NCI-H345 treated with DMSO at 0.1 percent for 48 hours (cell line): ENCODE results near the gene TAF4.

Source experiments
- DNase-seq: peaks from one replicate; lab custom pipeline; 2025; ENCODE audit not compliant: unreplicated experiment; lab: John Stamatoyannopoulos, UW

TAF4 gene

DNA sequence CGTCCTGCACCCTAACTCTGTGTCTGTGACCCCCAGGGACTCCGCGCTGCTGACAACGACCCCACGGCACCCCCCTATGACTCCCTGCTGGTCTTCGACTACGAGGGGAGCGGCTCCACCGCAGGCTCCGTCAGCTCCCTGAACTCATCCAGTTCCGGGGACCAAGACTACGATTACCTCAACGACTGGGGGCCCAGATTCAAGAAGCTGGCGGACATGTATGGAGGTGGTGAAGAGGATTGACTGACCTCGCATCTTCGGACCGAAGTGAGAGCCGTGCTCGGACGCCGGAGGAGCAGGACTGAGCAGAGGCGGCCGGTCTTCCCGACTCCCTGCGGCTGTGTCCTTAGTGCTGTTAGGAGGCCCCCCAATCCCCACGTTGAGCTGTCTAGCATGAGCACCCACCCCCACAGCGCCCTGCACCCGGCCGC lies 129.0 kb downstream of the TAF4 start:
- no peak for DNase-seq

DNA sequence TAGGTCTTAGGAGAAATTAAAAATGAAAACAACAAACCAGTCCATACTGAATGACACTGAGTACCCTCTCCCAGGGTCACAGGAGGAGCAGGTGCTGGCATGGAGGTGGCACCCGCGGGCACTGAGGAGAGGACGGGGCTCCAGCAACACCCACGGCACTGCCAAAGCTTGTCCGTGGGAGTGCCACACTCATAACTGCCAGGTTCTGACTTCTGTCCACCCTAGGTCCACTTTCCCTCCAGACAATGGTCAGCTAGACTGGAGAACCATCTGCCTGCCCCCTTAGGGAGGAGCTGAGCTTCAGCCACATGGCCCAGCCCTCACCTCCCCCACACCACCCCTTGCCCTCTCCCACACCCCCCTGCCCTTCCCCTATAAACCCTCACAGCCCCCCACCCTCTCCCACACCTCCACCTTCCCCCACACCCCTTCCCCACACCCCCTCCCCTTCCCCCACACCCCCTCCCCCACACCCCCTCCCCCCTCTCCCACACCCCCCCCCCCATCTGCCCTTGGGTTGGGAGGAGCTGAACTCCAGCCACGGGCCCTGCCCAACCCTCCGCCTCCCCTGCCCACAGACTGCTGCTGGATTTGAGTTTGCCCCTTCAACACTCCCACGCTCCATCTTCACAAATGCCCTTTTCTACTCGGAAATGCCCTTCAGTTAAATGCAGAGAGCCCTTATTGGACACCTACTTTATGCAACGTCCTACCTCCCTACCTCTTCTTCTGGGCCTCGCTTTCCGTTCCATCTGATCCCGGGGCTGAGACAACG lies 129.6 kb downstream of the TAF4 start:
- no peak for DNase-seq

GRCh38 chr20:61934716-61935530 lies 130.8 kb downstream of the TAF4 start:
- no peak for DNase-seq

GRCh38 chr20:61933951-61934715 lies 131.5 kb downstream of the TAF4 start:
- DNase-seq: no peak

- no peak for DNase-seq
Observed at GRCh38 chr20:61933481-61933950, 132.2 kb downstream of the TAF4 start.

DNA sequence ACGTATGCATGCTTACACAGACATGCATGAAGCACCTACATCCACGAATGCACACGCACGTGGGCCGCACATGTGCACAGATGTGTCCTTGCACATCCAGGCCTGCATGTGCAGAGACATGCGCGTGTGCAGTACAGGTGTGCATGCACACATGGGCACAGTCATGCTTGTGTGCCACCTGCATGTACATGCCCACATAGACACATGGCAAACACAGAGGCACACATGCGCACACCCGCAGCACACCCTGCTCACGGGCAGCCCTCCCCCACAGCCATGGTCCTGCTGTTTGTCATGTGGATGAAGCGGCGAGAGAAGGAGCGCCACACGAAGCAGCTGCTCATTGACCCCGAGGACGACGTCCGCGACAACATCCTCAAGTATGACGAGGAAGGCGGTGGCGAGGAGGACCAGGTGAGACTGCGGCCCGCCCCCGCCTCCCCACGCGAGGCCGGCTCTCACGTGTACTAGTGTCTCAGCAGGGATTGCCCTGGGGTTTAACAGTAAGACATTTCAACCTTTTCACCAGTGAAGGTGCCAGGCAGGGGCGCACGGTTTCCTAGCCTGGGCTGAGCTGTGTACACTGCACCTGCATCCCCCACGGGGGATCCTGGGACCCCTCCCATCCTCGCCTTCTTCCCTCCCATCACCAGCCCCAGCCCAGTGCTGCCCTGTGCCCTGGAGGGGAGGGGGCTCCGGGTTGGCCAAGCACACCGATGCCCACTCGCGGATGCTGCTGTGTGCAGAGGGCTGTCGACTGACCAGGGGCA lies 132.8 kb downstream of the TAF4 start:
- no peak for DNase-seq

DNA sequence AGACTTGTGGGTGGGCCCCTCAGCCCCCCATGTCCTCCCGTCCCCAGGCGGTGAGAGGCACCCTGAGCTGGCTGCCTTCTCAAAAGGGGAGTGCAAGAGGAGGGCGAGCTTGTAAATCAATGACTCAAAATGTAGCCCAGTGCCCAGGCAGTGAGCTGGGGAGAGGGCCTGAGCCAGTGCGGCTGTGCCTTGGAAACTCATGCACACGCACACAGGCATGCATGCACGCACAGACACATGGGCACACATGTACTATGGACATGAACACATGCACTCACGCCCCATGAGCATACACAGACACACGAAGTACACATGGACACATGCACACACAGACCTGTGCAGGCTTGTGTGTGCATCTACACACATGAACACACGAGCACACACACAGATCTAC lies 133.5 kb downstream of the TAF4 start:
- no peak for DNase-seq

- DNase-seq: no peak
Observed at GRCh38 chr20:61931476-61932198, 134.0 kb downstream of the TAF4 start.

GRCh38 chr20:61930776-61931475 lies 134.8 kb downstream of the TAF4 start:
- no peak for DNase-seq

DNA sequence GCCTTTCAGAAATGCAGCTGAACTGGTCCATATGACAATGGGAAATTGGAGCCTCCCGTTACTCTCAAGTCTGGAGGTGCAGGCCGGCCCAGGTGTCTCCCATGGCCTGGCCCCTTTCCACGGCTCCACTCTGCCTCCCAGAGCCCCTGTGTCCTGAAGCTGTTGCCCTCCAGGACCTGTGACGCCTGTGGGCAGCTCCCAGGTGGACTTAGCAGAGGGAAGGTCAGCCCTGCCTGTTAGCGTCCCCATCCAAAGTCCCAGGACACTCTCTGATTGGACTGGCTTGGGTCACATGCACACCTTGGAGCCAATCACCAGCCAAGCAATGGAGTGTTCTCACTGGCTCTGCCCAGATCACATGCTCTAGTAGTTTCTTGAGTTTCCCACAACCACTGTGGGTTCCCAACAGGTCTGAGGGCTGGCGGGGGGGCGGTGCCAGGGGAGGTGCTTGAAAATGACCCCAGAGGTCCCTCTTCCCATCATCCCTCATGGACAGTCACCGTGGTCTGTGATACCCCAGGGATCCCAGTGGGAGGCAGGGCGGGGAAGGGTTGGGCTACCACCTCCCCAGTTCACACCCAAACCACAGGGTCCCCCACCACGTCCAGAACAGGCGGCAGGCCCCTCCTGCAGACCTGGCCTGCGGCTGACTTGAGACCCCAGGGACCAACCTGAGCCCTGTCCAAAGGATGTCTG lies 135.6 kb downstream of the TAF4 start:
- DNase-seq: no peak

DNA sequence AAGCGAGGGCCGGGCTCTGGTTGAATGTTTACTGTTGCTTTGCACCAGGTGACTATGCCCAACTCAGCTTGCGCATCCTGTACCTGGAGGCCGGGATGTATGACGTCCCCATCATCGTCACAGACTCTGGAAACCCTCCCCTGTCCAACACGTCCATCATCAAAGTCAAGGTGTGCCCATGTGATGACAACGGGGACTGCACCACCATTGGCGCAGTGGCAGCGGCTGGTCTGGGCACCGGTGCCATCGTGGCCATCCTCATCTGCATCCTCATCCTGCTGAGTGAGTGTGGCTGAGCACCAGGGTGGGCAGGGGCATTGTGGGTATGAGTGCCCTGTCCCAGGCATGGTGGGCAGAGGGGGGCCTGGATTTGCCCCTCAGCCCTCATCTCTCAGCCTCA lies 136.1 kb downstream of the TAF4 start:
- no peak for DNase-seq

- no peak for DNase-seq
Observed at GRCh38 chr20:61927826-61928541, 137.7 kb downstream of the TAF4 start.

DNA sequence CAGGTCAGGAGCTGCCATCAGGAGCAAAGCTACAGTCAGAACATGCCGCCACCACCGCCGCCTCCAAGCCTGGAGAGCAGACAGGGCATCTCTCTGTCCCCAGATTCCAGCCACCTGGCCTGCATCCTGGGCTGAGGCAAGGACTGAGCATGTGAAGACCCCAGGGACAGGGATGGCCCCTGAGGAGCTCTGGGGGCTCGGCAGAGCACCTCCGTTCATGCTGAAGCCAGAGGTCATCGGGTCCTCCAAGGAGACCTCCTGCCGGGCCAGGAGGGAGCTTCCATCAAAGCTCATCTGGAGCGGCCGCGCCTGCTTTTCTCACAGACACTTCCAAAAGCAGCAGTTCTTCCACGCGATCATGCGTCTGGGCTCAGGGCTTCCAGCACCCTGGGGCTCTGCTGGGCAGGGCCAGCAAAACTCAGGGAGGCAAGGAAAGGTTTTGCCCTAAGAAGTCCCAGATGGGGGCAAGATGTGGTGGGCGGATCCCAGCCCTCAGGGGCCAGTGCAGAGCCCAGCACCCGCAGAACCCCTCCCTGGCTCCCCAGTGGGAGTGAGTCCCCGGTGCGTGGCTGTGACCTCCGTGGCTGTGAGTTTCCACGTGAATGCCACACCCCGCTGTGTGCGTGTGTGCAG lies 138.4 kb downstream of the TAF4 start:
- no peak for DNase-seq

- DNase-seq: no peak
Observed at GRCh38 chr20:61926796-61927192, 138.9 kb downstream of the TAF4 start.

DNA sequence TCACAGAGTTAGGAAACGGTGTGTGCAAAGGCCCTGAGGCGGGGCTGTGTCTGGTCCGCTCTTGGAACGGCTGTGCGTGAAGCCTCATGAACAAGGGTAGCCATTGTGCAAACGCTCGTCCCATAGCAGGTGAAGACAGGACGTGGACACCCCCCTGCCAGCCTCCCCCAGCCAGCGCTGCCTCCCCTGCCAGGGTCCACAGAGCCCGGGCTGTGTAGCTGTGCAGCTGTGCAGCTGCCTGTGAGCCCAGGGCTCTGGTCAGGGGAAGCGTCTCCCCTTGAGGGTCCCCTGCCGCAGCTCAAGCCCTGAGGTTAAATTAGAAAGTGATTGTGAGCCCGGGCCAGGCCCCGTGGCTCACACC lies 139.4 kb downstream of the TAF4 start:
- no peak for DNase-seq

GRCh38 chr20:61925555-61926252 lies 140.0 kb downstream of the TAF4 start:
- peak; percentile 83 for DNase-seq

DNA sequence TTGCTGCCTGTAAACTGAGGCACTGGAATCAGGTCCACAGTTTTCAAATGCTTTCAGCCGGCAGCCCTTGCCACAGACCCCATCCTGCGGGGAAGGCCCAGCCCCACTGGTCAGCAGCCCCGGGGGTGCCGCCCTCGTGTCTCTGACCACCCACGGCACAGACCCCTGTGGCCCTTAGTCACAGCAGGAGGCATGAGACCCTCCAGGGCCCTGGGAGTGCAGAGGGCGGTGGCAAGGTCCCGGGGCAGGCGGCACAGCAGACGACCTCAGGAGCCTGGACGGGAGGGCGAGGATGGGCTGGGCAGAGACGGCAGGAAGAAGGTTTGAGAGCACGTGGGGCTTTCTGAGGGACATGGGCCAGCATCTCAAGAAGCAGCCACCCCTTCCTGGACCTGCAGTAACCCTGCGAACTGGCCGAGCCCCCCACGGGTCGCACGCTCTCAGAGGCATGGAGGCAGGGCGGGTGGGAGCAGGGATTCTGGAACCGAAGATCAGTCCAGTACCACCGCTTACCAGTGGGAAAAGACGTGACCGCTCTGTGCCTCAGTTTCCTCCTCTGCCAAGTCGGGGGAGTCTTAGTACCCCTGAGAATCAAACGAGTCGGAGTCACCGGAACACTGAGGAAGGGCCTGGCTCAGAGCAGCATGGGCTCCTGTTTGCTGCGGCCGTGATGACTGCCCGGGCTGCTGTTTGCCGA lies 140.7 kb downstream of the TAF4 start:
- DNase-seq: no peak
